Breast epithelium (tissue), 4 donors: ENCODE results near the gene GRHL1. TPM values are rescaled to one million over a fixed set of nuclear protein-coding genes. Genes with fewer than 3 reads are reported as not detected.
"Not testable (repeated sequence)": the region's sequence is repeated elsewhere in the genome, so short reads cannot be mapped to it uniquely, and the experiment has no call there.

Experiments used
- DNase-seq, 2 donors: peaks; one replicate each; pipeline ENCODE4 v3.0.0-alpha.2; 2019; ENCODE audit warnings: low spot score in 2 of 2
- H3K27ac ChIP-seq, 2 donors: fragments of 200-600 bp; sonication (generic) in 1 of 2; one replicate each; pipeline ENCODE4 v1.5.1; 2016 to 2019; ENCODE audit warnings: mild to moderate bottlenecking in 1 of 2
- H3K27me3 ChIP-seq, 2 donors: fragments of 200-600 bp; sonication (generic) in 1 of 2; one replicate each; pipeline versions ENCODE4 v1.5.1 to v1.6.0; 2017 to 2019; ENCODE audit warnings: control low read depth in 1 of 2, mild to moderate bottlenecking in 1 of 2
- H3K36me3 ChIP-seq: fragments of 200-600 bp; one replicate; pipeline ENCODE4 v1.5.1; 2019
- H3K4me1 ChIP-seq, 2 donors: fragments of 200-600 bp; sonication (generic); one replicate each; pipeline ENCODE4 v1.5.1; 2016 to 2019; ENCODE audit warnings: control low read depth in 1 of 2
- H3K4me3 ChIP-seq, 3 donors: fragments of 200-600 bp; sonication (generic); 1 replicate in 2 of 3; 2 replicates in 1 of 3; pipeline ENCODE4 v1.5.1; 2016 to 2019; ENCODE audit warnings: mild to moderate bottlenecking in 3 of 3, moderate library complexity in 2 of 3
- H3K9me3 ChIP-seq, 2 donors: fragments of 200-600 bp; sonication (generic) in 1 of 2; one replicate each; pipeline ENCODE4 v1.5.1; 2016 to 2019; ENCODE audit warnings: control low read depth in 1 of 2
- CTCF ChIP-seq, 3 donors: fragments of 450-650 bp; IDR thresholded peaks; one replicate each; pipeline ENCODE4 v1.5.1; 2016 to 2017; ENCODE audit warnings: antibody characterized with exemption in 3 of 3, mild to moderate bottlenecking in 3 of 3, moderate library complexity in 3 of 3
- POLR2A ChIP-seq: fragments of 450-650 bp; IDR thresholded peaks from one replicate; pipeline ENCODE4 v1.6.1; 2016; ENCODE audit warnings: antibody characterized with exemption, mild to moderate bottlenecking, moderate library complexity
- POLR2AphosphoS5 ChIP-seq, 3 donors: sonication (generic); formaldehyde crosslinking; IDR thresholded peaks; one replicate each; pipeline ENCODE4 v1.6.1; 2017; ENCODE audit warnings: antibody characterized with exemption in 3 of 3
- intact Hi-C: fragments of 100-400 bp; cut with DNase I; formaldehyde crosslinking; loops from one replicate; pipeline ENCODE4 v1.15.1; 2023; ENCODE audit warnings: low total_unique reads
- total RNA-seq, 3 donors: library from RNA; depleted of rRNA; stranded (reverse); fragments of >200 nt; gene quantifications; one replicate each; pipeline ENCODE4 v1.1.0, GENCODE V29; 2016

Gene GRHL1
- total RNA-seq, 3 donors from 2014 or later, result 2.1 to 86.3 (median 40.0) TPM

GRCh38 chr2:10012963-10013461 is 61.5 kb downstream of the GRHL1 start:
- Histone ChIP-seq H3K36me3 (no peaks in the 10 kb centered on the region), H3K27ac (no peak overlapping the region), H3K27me3 (no peaks in the 10 kb centered on the region), H3K9me3 (peaks cover 4 to 5% of the 10 kb centered on the region in 2 donors), H3K4me1 (peaks cover 13 to 14% of the 10 kb centered on the region in 2 donors), H3K4me3 (no peak overlapping the region)
- DNase-seq, result no peak
- intact Hi-C loops, result no loop called here
- TF ChIP-seq POLR2A (no peak), CTCF (IDR thresholded peaks at IDR 0.05) (no peak), POLR2AphosphoS5 (IDR thresholded peaks at IDR 0.05) (no peak)

GRCh38 chr2:10013651-10014417 is 62.3 kb downstream of the GRHL1 start:
- H3K4me3 ChIP-seq, H3K27ac ChIP-seq, H3K36me3 ChIP-seq, DNase-seq, H3K27me3 ChIP-seq, intact Hi-C loops, H3K9me3 ChIP-seq: not testable (repeated sequence)
- H3K4me1 ChIP-seq, result peaks cover 13 to 14% of the 10 kb centered on the region in 2 donors

- Histone ChIP-seq H3K27me3 (no peaks in the 10 kb centered on the region), H3K27ac (no peak overlapping the region), H3K36me3 (no peaks in the 10 kb centered on the region), H3K4me3 (no peak overlapping the region), H3K4me1 (peaks cover 7 to 9% of the 10 kb centered on the region in 2 donors), H3K9me3 (peaks cover 4 to 5% of the 10 kb centered on the region in 2 donors)
- no peak for TF ChIP-seq POLR2A
- TF ChIP-seq CTCF (IDR thresholded peaks at IDR 0.05), result no peak
- no peak for TF ChIP-seq POLR2AphosphoS5 (IDR thresholded peaks at IDR 0.05)
- intact Hi-C loops, result no loop called here
- no peak for DNase-seq
Measured at GRCh38 chr2:10014418-10015190, 63.1 kb downstream of the GRHL1 start.

GRCh38 chr2:10015376-10015989 is 64.0 kb downstream of the GRHL1 start:
- H3K36me3 ChIP-seq, H3K4me1 ChIP-seq, H3K4me3 ChIP-seq, intact Hi-C loops, H3K27me3 ChIP-seq, DNase-seq, H3K9me3 ChIP-seq, H3K27ac ChIP-seq: not testable (repeated sequence)

GRCh38 chr2:10016001-10016801 is 64.7 kb downstream of the GRHL1 start:
- Histone ChIP-seq H3K36me3 (no peaks in the 10 kb centered on the region), H3K27ac (no peak overlapping the region), H3K4me1 (no peaks in the 10 kb centered on the region), H3K4me3 (no peak overlapping the region), H3K27me3 (no peaks in the 10 kb centered on the region), H3K9me3 (peaks cover 4 to 5% of the 10 kb centered on the region in 2 donors)
- no peak for DNase-seq
- TF ChIP-seq POLR2A (no peak), POLR2AphosphoS5 (IDR thresholded peaks at IDR 0.05) (no peak), CTCF (IDR thresholded peaks at IDR 0.05) (no peak)
- intact Hi-C loops, result no loop called here
